ENCODE measurements around the gene GMPPA. TPM values are rescaled to one million over a fixed set of nuclear protein-coding genes. Genes with fewer than 3 reads are reported as not detected.

The GMPPA gene
- 46.3 TPM for polyA plus RNA-seq (2012; ENCODE audit: insufficient read depth, insufficient read length)

GRCh38 chr2:219498280-219499057 is at the start of gene GMPPA:
Gene GMPPA (plus strand): TSS chr2:219498891. CDS start chr2:219499976, 1,085 bp downstream.
- peak; percentile 98 for DNase-seq (ENCODE audit: low read depth, low spot score)
- peak within 1 kb of the TSS; percentile 78 for H3K4me3 ChIP-seq (ENCODE audit: low read length)

GRCh38 chr2:219449609-219450008 is 49.1 kb upstream of the GMPPA start:
- DNase-seq (ENCODE audit: low read depth, low spot score), result no peak
- no peak overlapping the region for H3K4me3 ChIP-seq (ENCODE audit: low read length)

- no peak overlapping the region for H3K4me3 ChIP-seq (ENCODE audit: low read length)
- DNase-seq (ENCODE audit: low read depth, low spot score), result no peak
Observed at GRCh38 chr2:219451661-219452360, 46.9 kb upstream of the GMPPA start.

- H3K4me3 ChIP-seq (ENCODE audit: low read length), result no peak overlapping the region
- DNase-seq (ENCODE audit: low read depth, low spot score), result no peak
Observed at GRCh38 chr2:219452361-219453317, 46.1 kb upstream of the GMPPA start.

- no peak overlapping the region for H3K4me3 ChIP-seq (ENCODE audit: low read length)
- no peak for DNase-seq (ENCODE audit: low read depth, low spot score)
Observed at GRCh38 chr2:219453671-219454590, 44.8 kb upstream of the GMPPA start.

GRCh38 chr2:219455581-219455980 is 43.1 kb upstream of the GMPPA start:
- DNase-seq (ENCODE audit: low read depth, low spot score), result no peak
- no peak overlapping the region for H3K4me3 ChIP-seq (ENCODE audit: low read length)

GRCh38 chr2:219457784-219458369 is 40.8 kb upstream of the GMPPA start:
- no peak overlapping the region for H3K4me3 ChIP-seq (ENCODE audit: low read length)
- no peak for DNase-seq (ENCODE audit: low read depth, low spot score)

- H3K4me3 ChIP-seq (ENCODE audit: low read length), result no peak overlapping the region
- DNase-seq (ENCODE audit: low read depth, low spot score), result no peak
Observed at GRCh38 chr2:219458996-219459395, 39.7 kb upstream of the GMPPA start.

GRCh38 chr2:219459460-219460311 is 39.0 kb upstream of the GMPPA start:
- no peak overlapping the region for H3K4me3 ChIP-seq (ENCODE audit: low read length)
- DNase-seq (ENCODE audit: low read depth, low spot score), result no peak

GRCh38 chr2:219460424-219460926 is 38.2 kb upstream of the GMPPA start:
- H3K4me3 ChIP-seq (ENCODE audit: low read length), result no peak overlapping the region
- DNase-seq (ENCODE audit: low read depth, low spot score), result no peak

GRCh38 chr2:219461047-219461514 is 37.6 kb upstream of the GMPPA start:
- peak; percentile 73 for DNase-seq (ENCODE audit: low read depth, low spot score)
- H3K4me3 ChIP-seq (ENCODE audit: low read length), result no peak overlapping the region

GRCh38 chr2:219461669-219462068 is 37.0 kb upstream of the GMPPA start:
- no peak overlapping the region for H3K4me3 ChIP-seq (ENCODE audit: low read length)
- no peak for DNase-seq (ENCODE audit: low read depth, low spot score)

- DNase-seq (ENCODE audit: low read depth, low spot score), result no peak
- H3K4me3 ChIP-seq (ENCODE audit: low read length), result no peak overlapping the region
Observed at GRCh38 chr2:219462349-219462748, 36.3 kb upstream of the GMPPA start.

- DNase-seq (ENCODE audit: low read depth, low spot score), result no peak
- no peak overlapping the region for H3K4me3 ChIP-seq (ENCODE audit: low read length)
Observed at GRCh38 chr2:219464286-219465032, 34.2 kb upstream of the GMPPA start.

GRCh38 chr2:219465659-219466561 is 32.8 kb upstream of the GMPPA start:
- DNase-seq (ENCODE audit: low read depth, low spot score), result no peak
- H3K4me3 ChIP-seq (ENCODE audit: low read length), result no peak overlapping the region

Measured in Jurkat, Clone E6-1 (cell line).